Naive thymus-derived CD4-positive, alpha-beta T cell (primary cell): Measurements from ENCODE around the gene ZAP70. TPM values are rescaled to one million over a fixed set of nuclear protein-coding genes. Genes with fewer than 3 reads are reported as not detected.

Source experiments
- ATAC-seq: fragments of 150-1000 bp; cut with Tn5 transposase; 2 replicates; pipeline ENCODE4 v1.10.0; 2021; ENCODE audit warnings: mild to moderate bottlenecking, moderate library complexity
- CTCF ChIA-PET: fragments of 350-600 bp; sonication (Branson Sonifier 250); formaldehyde crosslinking; loops from one replicate; lab custom pipeline; 2021; ENCODE audit warnings: antibody characterized with exemption; lab: Charles Lee
- POLR2A ChIA-PET: fragments of 350-600 bp; sonication (Branson Sonifier 250); formaldehyde crosslinking; loops from one replicate; lab custom pipeline; 2021; ENCODE audit warnings: antibody characterized with exemption, inconsistent platforms; lab: Charles Lee
- DNase-seq, 9 donors: peaks; one replicate each; pipeline versions ENCODE4 v3.0.0 to v3.0.0-alpha.2; 2020 to 2022; ENCODE audit warnings: mixed read lengths in 1 of 9
- H3K27ac ChIP-seq: one replicate; pipeline ENCODE4 v1.7.0; 2013; ENCODE audit warnings: mild to moderate bottlenecking, low read depth, low read length, moderate library complexity
- H3K27me3 ChIP-seq, 2 donors: one replicate each; pipeline ENCODE4 v1.7.0; 2013; ENCODE audit warnings: low read length in 2 of 2, mild to moderate bottlenecking in 2 of 2, moderate library complexity in 2 of 2; ENCODE audit not compliant: control insufficient read depth in 2 of 2, insufficient read depth in 2 of 2
- H3K36me3 ChIP-seq, 3 experiments: 1 replicate in 2 of 3; 2 replicates in 1 of 3; pipeline ENCODE4 v1.7.0; 2013; ENCODE audit warnings: low read length in 3 of 3, mild to moderate bottlenecking in 3 of 3, moderate library complexity in 1 of 3; ENCODE audit not compliant: insufficient read depth in 3 of 3, control insufficient read depth in 2 of 3
- H3K4me1 ChIP-seq, 2 donors: one replicate each; pipeline ENCODE4 v1.7.0; 2013; ENCODE audit warnings: low read length in 2 of 2, mild to moderate bottlenecking in 2 of 2, moderate library complexity in 1 of 2; ENCODE audit not compliant: control insufficient read depth in 2 of 2, insufficient read depth in 2 of 2
- H3K4me3 ChIP-seq: 2 replicates; pipeline ENCODE4 v1.7.0; 2013; ENCODE audit warnings: mild to moderate bottlenecking, low read length
- H3K9me3 ChIP-seq, 3 experiments: 1 replicate in 2 of 3; 2 replicates in 1 of 3; pipeline ENCODE4 v1.7.0; 2013; ENCODE audit warnings: low read length in 3 of 3; ENCODE audit not compliant: control insufficient read depth in 2 of 3
- H3K27ac Mint-ChIP-seq, 9 donors: one replicate each; pipeline ENCODE4 v1.8.0; 2020 to 2022; ENCODE audit warnings: mixed read lengths in 9 of 9, mild to moderate bottlenecking in 8 of 9, moderate library complexity in 5 of 9, inconsistent platforms in 2 of 9
- H3K27me3 Mint-ChIP-seq, 5 donors: one replicate each; pipeline ENCODE4 v1.8.0; 2021 to 2022; ENCODE audit warnings: mixed read lengths in 5 of 5, mild to moderate bottlenecking in 1 of 5
- H3K36me3 Mint-ChIP-seq, 5 donors: one replicate each; pipeline ENCODE4 v1.8.0; 2020 to 2022; ENCODE audit warnings: mixed read lengths in 5 of 5, mild to moderate bottlenecking in 3 of 5, inconsistent platforms in 1 of 5
- H3K4me1 Mint-ChIP-seq, 7 donors: one replicate each; pipeline ENCODE4 v1.8.0; 2020 to 2022; ENCODE audit warnings: mixed read lengths in 7 of 7, mild to moderate bottlenecking in 3 of 7, inconsistent platforms in 1 of 7
- H3K4me3 Mint-ChIP-seq, 10 donors: one replicate each; pipeline ENCODE4 v1.8.0; 2020 to 2022; ENCODE audit warnings: mild to moderate bottlenecking in 10 of 10, mixed read lengths in 10 of 10, moderate library complexity in 6 of 10, inconsistent platforms in 2 of 10
- H3K9me3 Mint-ChIP-seq, 11 donors: one replicate each; pipeline ENCODE4 v1.8.0; 2020 to 2022; ENCODE audit warnings: mixed read lengths in 11 of 11, mild to moderate bottlenecking in 4 of 11, inconsistent platforms in 1 of 11, moderate library complexity in 1 of 11
- intact Hi-C, 2 donors: fragments of 100-400 bp; cut with micrococcal nuclease; formaldehyde crosslinking; loops; one replicate each; pipeline ENCODE4 v1.15.1; 2023
- polyA plus RNA-seq, 2 donors: library from polyadenylated mRNA; unstranded; fragments of 300-500 nt; fragmentation: Illumina TruSeq; gene quantifications; one replicate each; pipeline ENCODE4 v1.2.3, GENCODE V29; 2021
- total RNA-seq, 6 experiments: library from RNA in 5 of 6; stranded (reverse) in 5 of 6; gene quantifications; 1 replicate in 5 of 6; 2 replicates in 1 of 6; pipeline ENCODE4 v1.2.3 and lab custom pipeline; 2021 to 2026

The ZAP70 gene
- total and polyA plus RNA-seq, 7 experiments from 2014 or later = 105 to 432 (median 358) TPM

- Mint-ChIP-seq H3K9me3 (peaks cover 0 to 10% (median 0%) of the 10 kb centered on the region in 11 donors), H3K4me3 (peak overlapping the region in 3 of 10 donors; percentile 22 to 62 (median 36)), H3K27ac (peak overlapping the region in 8 of 9 donors; percentile 32 to 85 (median 68)), H3K27me3 (no peaks in the 10 kb centered on the region), H3K36me3 (peaks cover 11 to 79% (median 58%) of the 10 kb centered on the region in 5 donors), H3K4me1 (peaks cover 42 to 84% (median 60%) of the 10 kb centered on the region in 7 donors)
- ChIA-PET POLR2A (interaction anchor here (0.6 kb wide), 1 partner anchor 13 kb away, joined by 3 read pairs; no protein-coding TSS in a partner anchor), CTCF (interaction anchor here (1.1 to 1.8 kb wide), 4 partner anchors 15 to 26 kb away, joined by 4 to 6 read pairs (median 5); no protein-coding TSS in a partner anchor)
- peak overlapping the region; percentile 26 for H3K27ac ChIP-seq
- H3K27me3 ChIP-seq = no peaks in the 10 kb centered on the region
- DNase-seq = peak in 1 of 9 donors; percentile 5
- H3K36me3 ChIP-seq = peaks cover 18 to 89% (median 38%) of the 10 kb centered on the region in 3 experiments
- intact Hi-C loops = no loop called here
- H3K4me3 ChIP-seq = no peak overlapping the region
- peaks cover 31 to 47% of the 10 kb centered on the region in 2 donors for H3K4me1 ChIP-seq
- peaks cover 0 to 1% (median 0%) of the 10 kb centered on the region in 3 experiments for H3K9me3 ChIP-seq
- no peak for ATAC-seq
These were observed 11.7 kb downstream of the ZAP70 start for GRCh38 chr2:97724946-97725688.

- H3K27me3 Mint-ChIP-seq = no peaks in the 10 kb centered on the region
- peak overlapping the region in 8 of 9 donors; percentile 20 to 89 (median 74) for H3K27ac Mint-ChIP-seq
- H3K36me3 Mint-ChIP-seq = peaks cover 15 to 84% (median 61%) of the 10 kb centered on the region in 5 donors
- DNase-seq = peak in 1 of 9 donors; percentile 3
- Histone ChIP-seq H3K4me1 (peaks cover 22 to 35% of the 10 kb centered on the region in 2 donors), H3K36me3 (peaks cover 18 to 91% (median 40%) of the 10 kb centered on the region in 3 experiments), H3K27me3 (no peaks in the 10 kb centered on the region), H3K4me3 (no peak overlapping the region), H3K9me3 (peaks cover 0 to 5% (median 0%) of the 10 kb centered on the region in 3 experiments), H3K27ac (no peak overlapping the region)
- no peak for ATAC-seq
- H3K4me1 Mint-ChIP-seq = peaks cover 32 to 83% (median 55%) of the 10 kb centered on the region in 7 donors
- intact Hi-C loops = loop anchor here in 1 of 2 donors (2.0 kb wide), 1 partner anchor 14 kb away; the partner anchor contains the start of gene ZAP70
- POLR2A ChIA-PET = interaction anchor here (0.6 to 3.2 kb wide), 4 partner anchors 13 to 75 kb away, joined by 3 to 13 read pairs (median 3); partner anchors contain the start of gene ZAP70
- H3K9me3 Mint-ChIP-seq = peaks cover 0 to 10% (median 0%) of the 10 kb centered on the region in 11 donors
- peak overlapping the region in 3 of 10 donors; percentile 6 to 29 (median 13) for H3K4me3 Mint-ChIP-seq
- CTCF ChIA-PET = interaction anchor here (0.6 to 1.8 kb wide), 7 partner anchors 9 to 154 kb away, joined by 4 to 6 read pairs (median 4); no protein-coding TSS in a partner anchor
These were observed 13.1 kb downstream of the ZAP70 start for GRCh38 chr2:97726261-97727064.

GRCh38 chr2:97727296-97727695 lies 13.9 kb downstream of the ZAP70 start:
- DNase-seq (peak in 1 of 9 donors; percentile 1), ATAC-seq (no peak)
- Mint-ChIP-seq H3K27ac (peak overlapping the region; percentile 63 to 89 (median 74)), H3K36me3 (peaks cover 15 to 88% (median 69%) of the 10 kb centered on the region in 5 donors), H3K9me3 (peaks cover 0 to 10% (median 0%) of the 10 kb centered on the region in 11 donors), H3K27me3 (no peaks in the 10 kb centered on the region), H3K4me1 (peaks cover 32 to 89% (median 57%) of the 10 kb centered on the region in 7 donors), H3K4me3 (peak overlapping the region in 5 of 10 donors; percentile 6 to 58 (median 29))
- Histone ChIP-seq H3K4me1 (peaks cover 18 to 28% of the 10 kb centered on the region in 2 donors), H3K4me3 (no peak overlapping the region), H3K27me3 (no peaks in the 10 kb centered on the region), H3K36me3 (peaks cover 23 to 96% (median 42%) of the 10 kb centered on the region in 3 experiments), H3K9me3 (peaks cover 0 to 5% (median 0%) of the 10 kb centered on the region in 3 experiments), H3K27ac (no peak overlapping the region)
- ChIA-PET POLR2A (interaction anchor here (0.6 to 3.2 kb wide), 2 partner anchors 14 to 27 kb away, joined by 4 to 13 read pairs; partner anchors contain the start of gene ZAP70), CTCF (interaction anchor here (1.1 to 1.8 kb wide), 3 partner anchors 16 to 19 kb away, joined by 3 to 6 read pairs (median 4); no protein-coding TSS in a partner anchor)
- intact Hi-C loops = loop anchor here in 1 of 2 donors (2.0 kb wide), 1 partner anchor 14 kb away; the partner anchor contains the start of gene ZAP70

GRCh38 chr2:97728091-97728731 lies 14.8 kb downstream of the ZAP70 start:
- CTCF ChIA-PET = interaction anchor here (1.1 kb wide), 1 partner anchor 20 kb away, joined by 3 read pairs; no protein-coding TSS in a partner anchor
- Mint-ChIP-seq H3K4me3 (peak overlapping the region in 4 of 10 donors; percentile 33 to 58 (median 48)), H3K4me1 (peaks cover 26 to 84% (median 48%) of the 10 kb centered on the region in 7 donors), H3K27me3 (no peaks in the 10 kb centered on the region), H3K36me3 (peaks cover 15 to 80% (median 61%) of the 10 kb centered on the region in 5 donors), H3K9me3 (peaks cover 0 to 10% (median 0%) of the 10 kb centered on the region in 11 donors), H3K27ac (peak overlapping the region in 8 of 9 donors; percentile 48 to 89 (median 74))
- H3K27me3 ChIP-seq = no peaks in the 10 kb centered on the region
- intact Hi-C loops = no loop called here
- H3K36me3 ChIP-seq = peaks cover 21 to 98% (median 48%) of the 10 kb centered on the region in 3 experiments
- ATAC-seq (peak; percentile 44), DNase-seq (peak in 1 of 9 donors; percentile 10)
- peaks cover 9 to 25% of the 10 kb centered on the region in 2 donors for H3K4me1 ChIP-seq
- peaks cover 0 to 5% (median 0%) of the 10 kb centered on the region in 3 experiments for H3K9me3 ChIP-seq
- H3K4me3 ChIP-seq = no peak overlapping the region
- peak overlapping the region; percentile 10 for H3K27ac ChIP-seq
- POLR2A ChIA-PET = interaction anchor here (0.6 to 3.2 kb wide), 3 partner anchors 9 to 15 kb away, joined by 5 to 13 read pairs (median 8); partner anchors contain the start of gene ZAP70

- Mint-ChIP-seq H3K27me3 (no peaks in the 10 kb centered on the region), H3K4me1 (peaks cover 23 to 66% (median 40%) of the 10 kb centered on the region in 7 donors), H3K4me3 (no peak overlapping the region), H3K36me3 (peaks cover 15 to 77% (median 64%) of the 10 kb centered on the region in 5 donors), H3K9me3 (peaks cover 0 to 10% (median 0%) of the 10 kb centered on the region in 11 donors), H3K27ac (peak overlapping the region in 5 of 9 donors; percentile 41 to 79 (median 65))
- H3K27me3 ChIP-seq = no peaks in the 10 kb centered on the region
- ATAC-seq (no peak), DNase-seq (no peak)
- ChIA-PET CTCF (interaction anchor here (1.0 to 1.5 kb wide), 2 partner anchors 20 to 31 kb away, joined by 3 to 4 read pairs; no protein-coding TSS in a partner anchor), POLR2A (interaction anchor here (0.6 to 1.9 kb wide), 3 partner anchors 10 to 520 kb away, joined by 3 to 8 read pairs (median 7); no protein-coding TSS in a partner anchor)
- H3K4me3 ChIP-seq = no peak overlapping the region
- peaks cover 0 to 5% (median 0%) of the 10 kb centered on the region in 3 experiments for H3K9me3 ChIP-seq
- H3K36me3 ChIP-seq = peaks cover 32 to 98% (median 44%) of the 10 kb centered on the region in 3 experiments
- no peak overlapping the region for H3K27ac ChIP-seq
- H3K4me1 ChIP-seq = peaks cover 8 to 25% of the 10 kb centered on the region in 2 donors
- intact Hi-C loops = no loop called here
These were observed 16.9 kb downstream of the ZAP70 start for GRCh38 chr2:97730245-97730644.
